PC-3 (cell line): Measurements from ENCODE around the gene NAV2. TPM values are rescaled to one million over a fixed set of nuclear protein-coding genes. Genes with fewer than 3 reads are reported as not detected.

Source experiments
- ATAC-seq: fragments of 200-7000 bp; cut with Tn5 transposase; 2 replicates; pipeline ENCODE4 v1.9.1; 2020; ENCODE audit warnings: mild to moderate bottlenecking, moderate library complexity
- BruUV-seq: library from RNA; stranded (reverse); fragments of 400-500 nt; replicated peaks from 2 replicates; lab custom pipeline; 2021; lab: Mats Ljungman, UMichigan
- CTCF ChIA-PET: fragments of 300-600 bp; sonication (Branson Sonifier 250); formaldehyde crosslinking; loops from one replicate; lab custom pipeline; 2022; ENCODE audit warnings: antibody characterized with exemption; lab: Charles Lee
- POLR2A ChIA-PET: fragments of 300-600 bp; sonication (Branson Sonifier 250); formaldehyde crosslinking; loops from one replicate; lab custom pipeline; 2022; ENCODE audit warnings: antibody characterized with exemption; ENCODE audit not compliant: unreplicated experiment; lab: Charles Lee
- DNase-seq: peaks from one replicate; pipeline ENCODE4 v3.0.0-alpha.2; 2015
- H2AFZ ChIP-seq: fragments of 300-600 bp; sonication (generic); 2 replicates; pipeline ENCODE4 v1.6.0; 2016; ENCODE audit warnings: antibody characterized with exemption, low read length
- H3F3A ChIP-seq: fragments of 300-600 bp; sonication (generic); one replicate; pipeline ENCODE4 v1.6.0; 2017; ENCODE audit warnings: antibody characterized with exemption, low read length, control low read depth, mild to moderate bottlenecking; ENCODE audit not compliant: unreplicated experiment
- H3K27ac ChIP-seq: fragments of 300-600 bp; sonication (generic); 2 replicates; pipeline ENCODE4 v1.5.1; 2016; ENCODE audit warnings: mild to moderate bottlenecking, low read length
- H3K27me3 ChIP-seq: fragments of 300-600 bp; sonication (generic); 2 replicates; pipeline ENCODE4 v1.6.1; 2016; ENCODE audit warnings: low read length, mixed read lengths
- H3K36me3 ChIP-seq: fragments of 300-600 bp; sonication (generic); 2 replicates; pipeline ENCODE4 v1.6.1; 2016; ENCODE audit warnings: low read depth, mixed run types, low read length, mixed read lengths
- H3K4me1 ChIP-seq: fragments of 300-600 bp; sonication (generic); 2 replicates; pipeline ENCODE4 v1.5.1; 2016; ENCODE audit warnings: low read length; ENCODE audit not compliant: insufficient read depth
- H3K4me2 ChIP-seq: fragments of 300-600 bp; sonication (generic); 2 replicates; pipeline ENCODE4 v1.6.0; 2016; ENCODE audit warnings: low read length
- H3K4me3 ChIP-seq: fragments of 300-600 bp; sonication (generic); 2 replicates; pipeline ENCODE4 v1.5.1; 2016; ENCODE audit warnings: mild to moderate bottlenecking, low read length, mixed read lengths
- H3K79me2 ChIP-seq: fragments of 300-600 bp; sonication (generic); 2 replicates; pipeline ENCODE4 v1.6.1; 2017; ENCODE audit warnings: low read length, mixed read lengths
- H3K9ac ChIP-seq: fragments of 300-600 bp; sonication (generic); 2 replicates; pipeline ENCODE4 v1.6.0; 2016; ENCODE audit warnings: mild to moderate bottlenecking, low read length
- H3K9me2 ChIP-seq: fragments of 300-600 bp; sonication (generic); replicated peaks from 2 replicates; pipeline ENCODE4 v1.6.1; 2016; ENCODE audit warnings: mixed run types, low read length, mixed read lengths
- H3K9me3 ChIP-seq: fragments of 300-600 bp; sonication (generic); 2 replicates; pipeline ENCODE4 v1.6.1; 2016; ENCODE audit warnings: low read length, mixed read lengths
- H4K20me1 ChIP-seq: fragments of 300-600 bp; sonication (generic); 2 replicates; pipeline ENCODE4 v1.6.1; 2016; ENCODE audit warnings: low read length, mixed read lengths
- EZH2 ChIP-seq: fragments of 300-600 bp; sonication (generic); IDR thresholded peaks from one replicate; pipeline ENCODE4 v1.6.1; 2017; ENCODE audit warnings: antibody characterized with exemption, mild to moderate bottlenecking, low read length; ENCODE audit not compliant: unreplicated experiment
- EZH2phosphoT487 ChIP-seq: fragments of 300-600 bp; sonication (generic); IDR thresholded peaks from 2 replicates; pipeline ENCODE4 v1.6.1; 2018; ENCODE audit warnings: mild to moderate bottlenecking, antibody characterized with exemption, low read length, borderline replicate concordance
- intact Hi-C: fragments of 100-400 bp; cut with micrococcal nuclease; formaldehyde crosslinking; loops from 2 replicates; pipeline ENCODE4 v1.9.0; 2023
- total RNA-seq: library from RNA; depleted of rRNA; stranded (reverse); fragments of >200 nt; gene quantifications from 2 replicates; pipeline ENCODE4 v1.2.3, GENCODE V29; 2014
- TF ChIP-seq, protein P1 (sequence below): fragments of 300-600 bp; sonication (generic); conservative IDR thresholded peaks from 2 replicates; pipeline ENCODE4 v1.5.1; 2017; ENCODE audit warnings: antibody characterized with exemption, low read depth, mild to moderate bottlenecking, low read length

The NAV2 gene
- total RNA-seq, 1 experiment from 2014 or later: 10.4 TPM

DNA sequence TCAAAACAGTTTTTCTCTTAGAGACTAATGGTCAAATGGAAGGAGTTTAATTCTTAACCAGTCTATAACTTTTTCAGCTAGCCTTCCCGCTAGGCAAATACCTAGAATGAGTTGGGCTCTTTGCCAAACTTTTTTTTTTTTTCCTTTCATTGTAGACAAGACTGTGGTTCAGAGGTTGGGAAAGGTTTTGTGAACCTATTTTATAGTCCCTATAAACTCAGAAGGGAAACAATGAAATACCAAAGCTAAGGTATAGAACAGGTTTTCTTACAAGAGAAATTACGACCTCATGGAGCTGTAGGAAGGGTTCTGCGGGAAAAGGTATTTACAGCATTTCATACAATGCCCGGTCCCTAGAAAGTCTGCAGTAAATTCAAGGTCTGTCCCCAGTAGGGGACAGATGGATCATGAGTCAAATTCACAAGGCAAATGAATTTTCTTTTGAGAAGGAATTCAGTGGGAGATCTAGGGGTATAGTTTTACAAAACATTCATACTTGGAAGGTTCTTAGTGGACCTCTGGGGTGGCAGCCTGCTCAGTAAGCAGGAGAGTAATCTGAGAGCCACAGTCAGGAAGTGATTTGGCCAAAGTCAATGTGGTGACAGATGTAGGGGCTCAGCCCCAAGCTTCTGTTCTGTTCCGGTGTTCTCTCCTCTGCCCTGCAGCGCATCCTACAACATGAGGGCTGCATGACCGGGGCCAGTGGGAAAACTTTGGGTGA is 300.9 kb downstream of the NAV2 start:
- Histone ChIP-seq H3K36me3 (no peaks in the 10 kb centered on the region), H3K4me2 (peak overlapping the region; percentile 46; the same call in 1 of the 2 replicates), H2AFZ (no peak overlapping the region), H3K79me2 (no peaks in the 10 kb centered on the region), H3K4me3 (no peak overlapping the region), H3K9me3 (no peaks in the 10 kb centered on the region), H3K9me2 (no peaks in the 10 kb centered on the region), H4K20me1 (no peaks in the 10 kb centered on the region; the same call in 1 of the 2 replicates), H3F3A (no peaks in the 10 kb centered on the region), H3K27ac (peak overlapping the region; percentile 64), H3K27me3 (no peaks in the 10 kb centered on the region), H3K9ac (no peak overlapping the region), H3K4me1 (peaks cover 14% of the 10 kb centered on the region)
- DNase-seq (peak; percentile 87), ATAC-seq (peak; percentile 50)
- BruUV-seq: no TSS peak
- intact Hi-C loops: no loop called here
- CTCF ChIA-PET: interaction anchor here (0.5 to 0.6 kb wide), 2 partner anchors 12 to 35 kb away, joined by 3 read pairs; no protein-coding TSS in a partner anchor
- TF ChIP-seq EZH2 (no peak), EZH2phosphoT487 (no peak)
- TF ChIP-seq, protein P1, sequence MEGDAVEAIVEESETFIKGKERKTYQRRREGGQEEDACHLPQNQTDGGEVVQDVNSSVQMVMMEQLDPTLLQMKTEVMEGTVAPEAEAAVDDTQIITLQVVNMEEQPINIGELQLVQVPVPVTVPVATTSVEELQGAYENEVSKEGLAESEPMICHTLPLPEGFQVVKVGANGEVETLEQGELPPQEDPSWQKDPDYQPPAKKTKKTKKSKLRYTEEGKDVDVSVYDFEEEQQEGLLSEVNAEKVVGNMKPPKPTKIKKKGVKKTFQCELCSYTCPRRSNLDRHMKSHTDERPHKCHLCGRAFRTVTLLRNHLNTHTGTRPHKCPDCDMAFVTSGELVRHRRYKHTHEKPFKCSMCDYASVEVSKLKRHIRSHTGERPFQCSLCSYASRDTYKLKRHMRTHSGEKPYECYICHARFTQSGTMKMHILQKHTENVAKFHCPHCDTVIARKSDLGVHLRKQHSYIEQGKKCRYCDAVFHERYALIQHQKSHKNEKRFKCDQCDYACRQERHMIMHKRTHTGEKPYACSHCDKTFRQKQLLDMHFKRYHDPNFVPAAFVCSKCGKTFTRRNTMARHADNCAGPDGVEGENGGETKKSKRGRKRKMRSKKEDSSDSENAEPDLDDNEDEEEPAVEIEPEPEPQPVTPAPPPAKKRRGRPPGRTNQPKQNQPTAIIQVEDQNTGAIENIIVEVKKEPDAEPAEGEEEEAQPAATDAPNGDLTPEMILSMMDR: no peak
- POLR2A ChIA-PET: interaction anchor here (0.6 kb wide), 1 partner anchor 99 kb away, joined by 3 read pairs; no protein-coding TSS in a partner anchor

DNA sequence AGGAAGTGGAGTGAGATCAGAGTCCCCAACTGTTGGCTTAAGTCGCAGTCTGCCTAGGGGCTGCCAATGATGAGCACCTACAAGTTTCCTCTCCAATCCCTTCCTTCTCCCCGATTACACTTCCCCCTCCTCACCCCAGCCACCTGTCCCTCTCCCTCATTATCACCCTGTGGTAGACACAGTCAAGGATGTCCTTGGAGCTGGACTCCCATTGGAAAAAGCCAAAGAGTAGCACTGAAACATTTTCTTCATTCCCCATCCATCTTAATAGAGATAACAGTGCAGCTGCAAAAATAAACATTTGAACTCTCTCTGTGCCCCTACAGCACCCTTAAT is 301.4 kb downstream of the NAV2 start:
- Histone ChIP-seq H3K27me3 (no peaks in the 10 kb centered on the region), H3K9me2 (no peaks in the 10 kb centered on the region), H3K4me3 (no peak overlapping the region), H3K27ac (peak overlapping the region; percentile 64), H3K4me2 (peak overlapping the region; percentile 46; the same call in 1 of the 2 replicates), H3K4me1 (peaks cover 14% of the 10 kb centered on the region), H3F3A (no peaks in the 10 kb centered on the region), H4K20me1 (no peaks in the 10 kb centered on the region; the same call in 1 of the 2 replicates), H3K9ac (no peak overlapping the region), H2AFZ (no peak overlapping the region), H3K36me3 (no peaks in the 10 kb centered on the region), H3K79me2 (no peaks in the 10 kb centered on the region), H3K9me3 (no peaks in the 10 kb centered on the region)
- no peak for ATAC-seq
- TF ChIP-seq EZH2phosphoT487 (no peak), EZH2 (no peak)
- TF ChIP-seq, protein P1: no peak
- no TSS peak for BruUV-seq
- no peak for DNase-seq
- POLR2A ChIA-PET: interaction anchor here (0.6 kb wide), 1 partner anchor 98 kb away, joined by 3 read pairs; no protein-coding TSS in a partner anchor
- CTCF ChIA-PET: interaction anchor here (0.5 to 0.6 kb wide), 2 partner anchors 12 to 35 kb away, joined by 3 read pairs; no protein-coding TSS in a partner anchor
- intact Hi-C loops: no loop called here

DNA sequence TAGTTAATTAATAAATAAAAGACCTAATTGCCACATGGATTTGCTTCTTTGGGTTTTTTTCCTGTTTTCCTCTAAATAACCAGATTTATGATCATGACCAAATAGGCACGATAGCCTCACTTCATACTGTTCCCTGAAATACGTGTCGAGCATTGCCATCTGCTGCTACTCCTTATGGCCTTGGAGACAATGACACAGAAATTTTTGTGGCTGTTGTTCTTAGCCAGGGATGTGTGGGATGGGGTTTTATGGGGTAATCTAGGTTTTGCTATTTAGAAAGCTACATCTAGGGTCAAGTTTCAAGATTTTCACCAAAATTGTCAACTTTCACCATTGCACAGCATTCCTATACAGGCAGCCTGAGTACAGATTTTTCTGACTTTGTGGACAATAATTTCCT is 302.5 kb downstream of the NAV2 start:
- Histone ChIP-seq H3K4me3 (no peak overlapping the region), H3F3A (no peaks in the 10 kb centered on the region), H3K4me2 (no peak overlapping the region), H2AFZ (no peak overlapping the region), H3K9me3 (no peaks in the 10 kb centered on the region), H4K20me1 (no peaks in the 10 kb centered on the region; the same call in 1 of the 2 replicates), H3K79me2 (no peaks in the 10 kb centered on the region), H3K9ac (no peak overlapping the region), H3K36me3 (no peaks in the 10 kb centered on the region), H3K27me3 (no peaks in the 10 kb centered on the region), H3K9me2 (no peaks in the 10 kb centered on the region), H3K4me1 (peaks cover 14% of the 10 kb centered on the region), H3K27ac (no peak overlapping the region)
- intact Hi-C loops: no loop called here
- TF ChIP-seq, protein P1: no peak
- no peak for TF ChIP-seq EZH2phosphoT487
- TF ChIP-seq EZH2: no peak
- no peak for DNase-seq
- no peak for ATAC-seq
- ChIA-PET CTCF (no interaction called here), POLR2A (no interaction called here)
- no TSS peak for BruUV-seq
